ENCODE results near the gene CAPN13.

CAPN13 gene, protein sequence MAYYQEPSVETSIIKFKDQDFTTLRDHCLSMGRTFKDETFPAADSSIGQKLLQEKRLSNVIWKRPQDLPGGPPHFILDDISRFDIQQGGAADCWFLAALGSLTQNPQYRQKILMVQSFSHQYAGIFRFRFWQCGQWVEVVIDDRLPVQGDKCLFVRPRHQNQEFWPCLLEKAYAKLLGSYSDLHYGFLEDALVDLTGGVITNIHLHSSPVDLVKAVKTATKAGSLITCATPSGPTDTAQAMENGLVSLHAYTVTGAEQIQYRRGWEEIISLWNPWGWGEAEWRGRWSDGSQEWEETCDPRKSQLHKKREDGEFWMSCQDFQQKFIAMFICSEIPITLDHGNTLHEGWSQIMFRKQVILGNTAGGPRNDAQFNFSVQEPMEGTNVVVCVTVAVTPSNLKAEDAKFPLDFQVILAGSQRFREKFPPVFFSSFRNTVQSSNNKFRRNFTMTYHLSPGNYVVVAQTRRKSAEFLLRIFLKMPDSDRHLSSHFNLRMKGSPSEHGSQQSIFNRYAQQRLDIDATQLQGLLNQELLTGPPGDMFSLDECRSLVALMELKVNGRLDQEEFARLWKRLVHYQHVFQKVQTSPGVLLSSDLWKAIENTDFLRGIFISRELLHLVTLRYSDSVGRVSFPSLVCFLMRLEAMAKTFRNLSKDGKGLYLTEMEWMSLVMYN
- total RNA-seq: 0 reads per million in 2 experiments

DNA sequence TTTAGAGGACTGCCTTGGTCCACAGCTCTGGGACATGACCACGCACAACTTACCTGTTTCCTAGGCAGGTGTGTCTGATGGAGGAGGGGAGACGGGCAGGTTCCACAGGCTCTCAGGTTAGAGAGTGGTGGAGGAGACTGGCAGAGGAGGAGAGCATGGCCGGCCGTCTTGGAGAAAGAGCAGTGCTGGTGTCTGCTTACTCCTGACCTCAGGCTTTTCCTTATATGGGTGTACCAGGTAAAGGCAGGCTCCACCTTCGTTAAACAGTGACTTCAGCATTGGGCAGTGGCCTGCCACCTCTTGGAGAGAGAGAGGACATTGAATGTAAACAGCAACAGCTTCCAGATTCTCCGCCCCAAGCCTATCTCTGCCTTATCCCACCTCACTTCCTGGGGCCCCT lies at the start of gene CAPN13:
Gene CAPN13, minus strand, starts transcription at position 198 of the 400 bp plus-strand sequence. CDS start 20,121 bp downstream, outside the sequence.
- no peak for DNase-seq (ENCODE audit: low read depth)

DNA sequence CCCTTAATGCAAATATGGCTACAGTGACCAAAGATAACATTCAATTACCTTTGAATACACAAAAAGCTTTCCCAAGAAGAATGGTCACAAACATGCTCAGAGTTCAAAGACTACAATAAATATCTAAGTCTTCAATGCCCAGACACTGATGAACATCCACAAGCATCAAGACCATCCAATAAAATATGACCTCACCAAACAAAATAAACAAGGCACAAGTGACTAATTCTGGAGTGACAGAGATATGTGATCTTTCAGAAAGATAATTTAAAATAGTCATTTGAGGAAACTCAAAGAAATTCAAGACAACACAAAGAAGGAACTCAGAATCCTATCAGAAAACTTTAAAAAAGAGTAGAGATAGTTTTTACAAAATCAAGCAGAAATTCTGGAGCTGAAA lies 40.6 kb upstream of the CAPN13 start:
- no peak for DNase-seq (ENCODE audit: low read depth)

DNA sequence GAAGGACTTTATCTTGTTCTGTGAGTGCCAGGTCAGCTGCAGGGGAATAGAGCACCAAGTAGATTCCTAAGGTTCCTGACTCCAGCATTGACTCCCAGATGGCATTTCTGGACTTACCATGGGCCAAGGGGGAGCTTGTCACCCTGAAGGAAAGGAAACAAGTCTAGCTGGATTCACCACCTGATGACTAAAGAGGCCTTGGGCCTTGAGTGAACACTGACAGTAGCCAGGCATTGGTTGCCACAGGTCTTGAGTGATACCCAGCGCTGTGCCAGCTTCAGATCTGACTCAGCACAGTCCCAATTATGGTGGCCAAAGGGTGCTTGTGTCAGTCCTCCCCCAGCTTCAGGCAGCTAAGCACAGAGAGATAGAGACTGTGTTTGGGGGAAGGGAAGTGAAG lies 40.1 kb upstream of the CAPN13 start:
- no peak for DNase-seq (ENCODE audit: low read depth)

DNA sequence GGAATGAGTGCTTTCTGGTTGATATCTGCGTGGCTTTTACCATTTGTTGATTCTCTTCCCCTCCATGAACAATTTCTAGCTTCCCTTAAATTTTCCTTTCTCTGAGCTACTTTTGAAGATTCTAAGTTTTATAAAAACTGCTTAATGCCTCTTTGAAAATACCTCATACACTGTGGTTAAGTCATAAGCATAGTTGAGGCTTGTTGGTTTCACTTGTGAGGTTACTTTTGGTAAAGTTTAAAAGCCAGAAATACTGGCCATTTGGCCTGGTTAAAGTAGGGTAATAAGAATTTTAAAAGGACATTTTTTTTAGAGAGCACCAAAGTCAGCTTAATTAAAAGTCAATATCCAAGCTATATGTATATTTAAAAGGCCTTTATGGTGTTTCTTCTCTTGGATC lies 21.3 kb upstream of the CAPN13 start:
- no peak for DNase-seq (ENCODE audit: low read depth)

DNA sequence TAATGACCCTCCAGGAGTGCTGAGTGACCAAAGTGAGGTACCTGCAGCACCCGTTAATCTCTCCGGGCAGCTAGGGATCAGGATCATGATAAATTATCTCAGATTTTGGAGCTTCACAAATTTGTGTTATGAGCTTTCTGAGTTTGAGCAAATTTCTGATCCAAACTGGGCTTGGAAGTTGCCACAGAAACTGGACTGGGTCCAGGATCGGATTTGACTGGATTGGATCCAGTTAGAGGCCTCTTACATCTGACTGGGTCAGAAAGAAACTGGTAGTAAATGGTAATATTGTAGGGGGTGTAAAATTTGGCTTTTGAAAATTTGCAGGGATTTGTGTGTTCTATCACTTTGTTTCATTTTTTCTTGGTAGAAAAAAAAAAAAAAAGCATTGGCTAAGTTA lies 19.7 kb upstream of the CAPN13 start:
- no peak for DNase-seq (ENCODE audit: low read depth)

DNA sequence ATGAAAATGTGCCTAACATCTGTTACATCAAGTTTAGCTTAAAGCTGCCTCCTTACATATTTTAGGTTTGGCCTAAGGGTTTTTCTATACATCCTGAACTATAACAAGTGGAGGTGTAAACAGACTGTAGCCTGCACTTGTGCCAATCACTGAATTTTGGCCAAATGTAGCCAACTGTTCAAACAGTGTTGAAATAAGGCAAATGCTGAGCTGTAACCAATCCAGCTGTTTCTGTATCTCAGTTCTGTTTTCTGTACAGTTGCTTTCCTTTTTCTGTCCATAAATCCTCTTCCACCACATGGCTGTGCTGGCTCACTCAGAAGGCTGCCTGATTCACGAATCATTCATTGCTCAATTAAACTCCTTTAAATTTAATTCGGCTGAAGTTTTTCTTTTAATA lies 19.2 kb upstream of the CAPN13 start:
- DNase-seq (ENCODE audit: low read depth): no peak

DNA sequence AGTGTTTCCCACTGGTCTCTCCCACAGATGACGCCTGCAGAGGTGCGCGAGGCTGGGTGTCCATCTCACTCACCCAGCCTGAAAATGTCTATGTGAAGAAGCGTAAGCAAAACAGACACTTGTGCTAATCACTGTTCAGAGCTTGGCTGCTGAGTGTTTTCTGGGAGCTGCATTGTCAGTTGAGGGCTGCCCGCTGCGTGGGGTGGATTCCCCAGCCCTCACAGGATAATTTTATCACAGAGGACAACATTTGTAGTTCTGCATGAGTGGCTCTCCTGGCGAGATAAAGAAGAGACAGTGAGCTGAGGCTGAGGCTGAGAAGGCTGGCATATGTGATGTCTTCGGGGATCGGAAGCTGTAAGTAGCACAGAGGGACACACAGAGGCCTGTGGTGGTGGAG lies 16.2 kb upstream of the CAPN13 start:
- DNase-seq (ENCODE audit: low read depth): no peak

DNA sequence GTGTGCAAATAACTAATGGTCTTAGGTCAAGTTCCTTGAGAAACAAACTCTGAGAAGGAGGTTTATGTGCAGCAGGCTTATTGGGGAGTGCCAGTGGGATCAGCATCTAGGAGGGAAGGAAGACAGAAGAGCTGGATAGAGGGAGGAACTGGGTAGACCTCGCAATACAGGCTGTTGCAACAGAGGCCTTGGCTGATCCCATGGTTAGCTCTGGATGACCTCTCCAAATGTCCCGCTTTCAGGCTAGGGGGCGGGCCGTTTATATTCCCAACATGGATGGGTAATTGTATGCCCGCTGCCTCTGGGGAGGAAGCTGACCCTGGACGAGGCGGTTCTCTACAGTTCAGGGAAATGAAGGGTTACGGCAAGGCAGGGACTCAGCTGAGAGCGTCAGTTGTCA lies 14.7 kb upstream of the CAPN13 start:
- no peak for DNase-seq (ENCODE audit: low read depth)

DNA sequence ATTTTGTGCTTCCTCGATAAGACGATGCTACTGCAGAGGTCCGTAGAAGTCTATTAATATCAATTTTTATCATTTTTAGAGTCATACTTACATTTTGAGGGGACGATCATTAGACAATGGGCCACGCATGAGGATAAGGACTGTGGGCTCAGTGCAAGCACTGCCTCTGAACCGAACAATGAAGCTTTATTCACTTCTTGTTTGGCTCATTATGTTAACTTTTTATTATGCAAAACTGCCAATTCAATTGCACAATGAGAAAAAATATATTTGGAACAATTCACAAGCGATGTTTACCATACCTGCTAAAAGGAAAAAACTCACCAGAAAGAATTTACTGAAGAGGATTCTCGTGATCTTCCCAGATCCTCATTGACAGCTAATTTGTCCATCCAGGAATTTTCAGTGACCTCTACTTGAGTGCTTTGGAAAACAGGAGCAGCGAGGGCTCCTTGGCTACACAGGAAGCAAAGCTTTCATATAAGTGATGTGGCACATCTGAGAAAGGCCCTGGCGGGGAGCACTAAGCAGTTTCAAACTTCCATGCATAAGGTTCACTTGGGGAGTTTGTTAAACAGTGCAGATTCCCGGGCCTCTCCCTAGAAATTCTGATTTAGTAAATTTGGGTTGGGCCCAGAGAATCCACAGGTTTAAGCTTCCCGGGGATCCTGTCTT lies 13.3 kb upstream of the CAPN13 start:
- no peak for DNase-seq (ENCODE audit: low read depth)

DNA sequence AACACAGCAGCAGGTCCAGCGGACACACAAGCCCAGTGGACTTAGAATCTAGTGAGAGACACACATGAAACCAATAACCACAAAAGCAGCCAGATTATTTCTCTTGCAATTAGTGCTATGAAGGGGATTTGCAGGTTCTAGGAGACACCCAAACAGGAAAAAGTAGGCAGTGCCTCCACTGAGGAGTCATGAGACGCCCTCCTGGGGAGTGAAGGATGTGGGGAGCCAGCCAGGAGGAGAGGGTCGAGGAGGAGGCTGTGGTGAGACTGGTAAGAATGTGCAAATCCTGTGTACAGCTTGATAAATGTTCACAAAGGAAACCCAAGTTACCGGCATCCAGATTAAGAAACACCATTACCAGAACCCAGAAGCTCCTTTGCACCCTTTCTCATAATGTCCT lies 2.7 kb upstream of the CAPN13 start:
- no peak for DNase-seq (ENCODE audit: low read depth)

DNA sequence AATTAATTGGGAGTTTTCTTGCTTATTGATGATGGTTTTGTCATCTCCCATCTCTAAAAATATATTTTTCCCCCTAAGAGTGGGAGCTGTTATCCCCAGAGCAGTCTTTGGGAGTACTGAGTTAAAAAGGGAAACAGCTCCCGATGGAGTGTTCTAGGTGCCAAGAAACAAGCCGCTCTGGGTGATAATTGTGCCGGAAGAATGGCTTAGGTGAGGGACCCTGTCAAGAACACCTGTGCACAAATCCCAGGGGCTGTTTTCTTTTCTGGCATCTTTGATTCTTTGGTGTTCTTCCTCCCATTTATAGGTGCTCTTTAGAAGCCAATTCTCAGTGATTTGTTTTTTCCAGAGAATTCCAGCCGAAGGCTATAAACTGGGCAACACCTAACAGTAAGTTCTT lies 1.4 kb upstream of the CAPN13 start:
- no peak for DNase-seq (ENCODE audit: low read depth)

DNA sequence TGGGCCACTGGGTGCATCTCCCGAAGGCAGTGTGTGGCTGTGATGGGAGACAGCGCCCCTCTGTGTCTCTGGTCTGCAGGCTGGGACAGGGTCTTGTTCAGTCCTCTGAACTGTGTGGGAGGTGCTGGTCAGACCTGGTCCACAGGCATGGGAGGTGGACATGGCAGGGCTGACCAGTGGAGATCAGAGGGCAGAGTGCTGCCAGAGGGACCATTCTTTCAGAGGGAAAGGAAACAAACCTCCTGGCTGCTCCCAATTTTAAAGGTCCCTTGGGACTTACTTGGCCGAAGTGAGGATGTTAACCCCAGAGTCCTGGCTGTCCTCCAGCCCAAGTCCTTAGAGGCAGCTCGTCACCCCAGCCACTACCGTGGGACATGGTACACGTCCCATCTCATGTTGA lies 4.0 kb downstream of the CAPN13 start:
- DNase-seq (ENCODE audit: low read depth): no peak

DNA sequence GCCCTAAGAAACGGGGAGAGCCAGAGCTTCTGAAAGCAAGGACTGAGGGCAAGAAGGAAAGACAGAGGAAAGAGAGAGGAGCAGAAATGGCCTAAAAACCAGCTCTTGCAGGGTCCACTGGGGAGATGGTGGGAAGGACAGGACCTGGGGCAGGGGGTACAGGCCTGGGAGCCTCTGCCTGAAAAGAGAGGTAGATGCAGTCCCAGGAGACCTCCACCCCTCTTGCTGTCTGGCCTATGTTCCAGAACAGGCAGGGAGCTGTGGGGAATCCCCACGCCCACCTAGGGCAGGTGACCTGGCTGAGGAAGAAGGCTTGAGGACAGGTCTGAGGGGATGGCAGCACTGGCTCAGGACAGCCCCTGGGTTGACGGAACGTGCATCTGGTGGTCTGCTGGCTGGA lies 4.6 kb downstream of the CAPN13 start:
- no peak for DNase-seq (ENCODE audit: low read depth)

DNA sequence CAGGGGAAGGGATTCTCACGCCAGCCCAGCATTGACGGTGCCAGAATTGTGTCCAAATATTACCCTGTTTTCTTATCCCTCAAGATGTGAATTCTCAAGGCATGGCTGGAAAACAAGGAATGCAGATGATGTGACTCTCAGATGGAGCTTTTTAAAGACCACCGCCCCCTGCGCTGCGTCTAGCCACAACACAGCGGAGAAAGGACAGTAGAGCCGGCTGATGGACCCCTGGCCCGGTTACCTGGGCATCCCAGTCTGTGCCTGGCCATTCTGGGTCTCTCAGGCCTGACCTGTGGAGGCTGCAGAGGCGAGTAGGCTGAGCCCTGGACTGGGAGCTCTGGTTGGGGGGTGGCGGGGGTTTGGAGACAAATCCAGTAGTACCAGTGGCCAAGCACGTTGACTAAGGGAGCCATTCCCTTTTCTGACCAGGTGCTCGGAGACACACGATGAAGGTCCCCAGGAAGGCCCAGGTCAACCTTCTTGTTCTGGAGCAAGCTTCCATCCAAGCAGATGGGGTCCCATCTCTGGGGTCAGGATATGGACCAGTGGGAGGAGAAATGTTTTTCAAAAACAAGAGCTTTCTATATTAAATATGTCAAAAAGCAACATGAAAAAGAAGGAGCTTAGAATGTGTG lies 5.3 kb downstream of the CAPN13 start:
- DNase-seq (ENCODE audit: low read depth): no peak

DNA sequence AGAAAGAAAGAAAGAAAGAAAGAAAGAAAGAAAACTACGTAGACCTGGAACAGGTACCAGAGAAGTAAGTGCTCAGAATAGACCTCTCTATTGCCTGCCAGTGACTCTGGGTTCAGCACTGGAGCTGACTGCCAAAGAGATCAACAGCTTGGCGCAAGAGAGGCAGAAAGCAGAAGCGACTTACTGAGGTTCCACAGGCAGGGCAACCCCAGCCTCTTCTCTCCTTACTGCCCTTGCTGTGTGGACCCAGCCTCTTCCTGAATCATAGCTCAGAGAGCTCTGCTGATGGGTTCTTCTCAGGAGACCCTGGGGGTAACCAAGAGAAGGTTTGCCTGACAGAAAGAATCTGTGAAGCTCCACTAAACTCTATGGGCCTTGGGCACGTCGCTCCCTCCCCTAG lies 7.1 kb downstream of the CAPN13 start:
- DNase-seq (ENCODE audit: low read depth): no peak

DNA sequence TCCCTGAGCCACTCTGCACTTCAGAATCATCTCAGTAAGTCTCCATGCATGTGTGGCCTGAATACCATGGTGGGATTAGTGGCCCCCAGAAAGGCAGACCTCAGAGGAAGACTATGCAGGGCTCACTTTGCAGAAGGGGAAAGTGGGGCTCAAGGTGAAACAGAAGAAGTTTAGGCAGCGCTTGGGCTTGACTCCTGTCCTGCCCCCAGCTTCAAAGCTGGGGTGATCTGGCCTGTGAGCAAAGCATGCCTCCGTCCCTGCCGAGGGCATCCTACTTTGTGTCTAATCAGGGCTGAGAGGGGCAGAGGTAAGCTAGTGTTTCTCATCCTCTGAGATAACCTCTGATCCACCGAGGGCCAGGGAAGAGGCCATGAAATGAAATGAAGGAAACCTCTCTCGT lies 7.9 kb downstream of the CAPN13 start:
- DNase-seq (ENCODE audit: low read depth): no peak

DNA sequence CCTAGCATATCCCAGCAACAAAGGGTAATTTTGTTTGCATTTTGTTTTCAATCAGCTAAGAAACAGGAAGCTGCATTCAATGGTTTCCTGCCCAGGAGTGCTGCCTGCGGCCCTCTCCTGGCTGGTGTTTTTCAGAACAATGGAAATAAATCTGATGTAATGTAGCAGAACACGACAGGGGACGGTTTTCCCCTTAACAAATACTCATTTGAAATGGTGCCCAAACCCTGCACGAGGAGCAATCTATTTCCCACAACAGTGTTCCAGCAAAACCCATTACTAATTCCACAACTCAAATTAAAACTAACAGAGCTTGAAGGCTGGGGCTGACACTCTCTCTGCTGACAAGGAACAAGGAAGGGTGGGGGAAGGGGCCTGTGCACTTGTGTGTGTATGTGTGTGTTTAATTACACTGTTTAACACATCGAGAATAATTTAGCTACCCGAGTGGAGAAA lies 8.7 kb downstream of the CAPN13 start:
- DNase-seq (ENCODE audit: low read depth): no peak

DNA sequence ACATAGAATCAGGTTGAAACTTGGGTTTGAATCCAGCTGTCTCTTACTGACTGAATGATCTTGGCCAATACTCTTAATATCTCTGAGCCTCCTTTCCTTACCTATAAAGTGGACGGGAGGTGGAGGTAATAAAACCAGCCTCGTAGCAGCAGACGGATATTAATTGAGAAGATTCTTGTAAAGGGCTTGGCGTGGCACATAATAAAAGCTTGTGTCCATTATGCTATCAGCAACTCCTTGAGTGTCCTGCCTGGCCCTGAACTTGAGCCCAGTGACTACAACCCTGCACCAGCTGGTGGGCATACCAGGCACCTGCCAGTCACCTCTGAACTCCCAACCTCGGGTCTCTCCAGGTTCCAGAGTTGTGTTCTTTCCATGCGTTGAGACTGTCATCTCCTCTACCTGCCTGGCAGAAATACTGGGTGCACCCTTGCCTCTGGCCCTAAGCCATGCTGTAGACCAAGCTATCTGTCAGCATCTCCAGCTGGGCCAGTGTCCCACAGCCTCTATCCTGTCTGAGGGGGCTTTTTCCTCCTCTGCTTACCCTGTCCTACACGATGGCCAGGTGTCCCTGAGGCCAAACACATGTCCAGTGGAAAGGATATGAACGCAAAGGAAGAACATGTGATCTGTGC lies 9.7 kb downstream of the CAPN13 start:
- no peak for DNase-seq (ENCODE audit: low read depth)

DNA sequence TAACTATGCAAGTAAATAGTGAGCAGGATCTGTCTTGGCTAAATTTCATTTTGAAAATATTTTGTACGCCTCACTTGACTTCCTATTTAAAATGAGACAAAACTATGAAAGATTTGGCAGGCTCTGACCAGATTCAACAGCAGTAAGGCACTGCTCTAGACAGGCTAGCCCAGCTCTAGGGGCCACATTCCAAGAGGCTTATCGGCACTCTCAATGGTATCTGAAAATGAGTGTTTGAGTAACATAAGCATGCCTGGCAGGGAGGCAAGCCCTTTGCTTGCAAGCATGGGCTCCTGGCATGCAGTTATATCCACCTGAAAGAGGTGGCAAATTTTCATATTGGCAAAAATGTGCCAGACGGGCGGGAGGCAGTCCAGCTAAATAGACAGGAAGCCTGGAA lies 10.5 kb downstream of the CAPN13 start:
- DNase-seq (ENCODE audit: low read depth): no peak

DNA sequence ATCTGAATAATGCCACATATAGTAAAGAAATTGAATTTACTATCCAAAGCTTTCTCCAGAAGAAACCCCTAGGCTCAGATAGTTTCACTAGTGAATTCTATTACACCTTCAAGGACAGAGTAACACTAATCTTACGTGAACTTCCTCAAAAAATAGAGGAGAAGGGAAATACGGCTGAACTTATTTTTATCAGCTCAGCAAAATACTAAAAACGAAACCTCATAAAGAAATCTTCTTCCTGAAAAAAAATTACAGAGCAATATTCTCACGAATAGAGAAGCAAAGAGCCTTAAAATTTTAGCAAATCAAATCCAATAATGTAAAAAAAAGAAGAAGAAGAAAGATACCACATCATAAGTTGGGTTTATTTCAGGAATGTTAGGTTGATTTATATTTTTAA lies 14.7 kb downstream of the CAPN13 start:
- no peak for DNase-seq (ENCODE audit: low read depth)

DNA sequence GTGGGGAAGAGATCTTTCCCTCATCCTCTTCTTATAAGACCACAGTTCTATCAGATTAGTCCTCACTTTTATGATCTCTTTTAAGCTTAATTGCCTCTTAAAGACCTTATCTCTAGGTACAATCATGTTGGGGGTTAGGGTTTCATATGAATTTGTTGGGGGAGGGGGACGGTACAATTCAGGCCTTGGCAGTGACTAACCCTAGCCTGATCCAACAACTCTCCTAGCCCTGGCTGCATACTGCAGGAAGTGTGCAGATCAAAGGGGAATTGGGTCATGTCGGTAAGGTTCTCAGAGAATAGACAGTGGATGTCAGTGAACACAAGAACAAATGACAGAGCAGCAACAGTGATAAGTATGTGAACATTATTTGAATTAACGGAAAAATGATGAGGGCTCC lies 16.4 kb downstream of the CAPN13 start:
- no peak for DNase-seq (ENCODE audit: low read depth)

DNA sequence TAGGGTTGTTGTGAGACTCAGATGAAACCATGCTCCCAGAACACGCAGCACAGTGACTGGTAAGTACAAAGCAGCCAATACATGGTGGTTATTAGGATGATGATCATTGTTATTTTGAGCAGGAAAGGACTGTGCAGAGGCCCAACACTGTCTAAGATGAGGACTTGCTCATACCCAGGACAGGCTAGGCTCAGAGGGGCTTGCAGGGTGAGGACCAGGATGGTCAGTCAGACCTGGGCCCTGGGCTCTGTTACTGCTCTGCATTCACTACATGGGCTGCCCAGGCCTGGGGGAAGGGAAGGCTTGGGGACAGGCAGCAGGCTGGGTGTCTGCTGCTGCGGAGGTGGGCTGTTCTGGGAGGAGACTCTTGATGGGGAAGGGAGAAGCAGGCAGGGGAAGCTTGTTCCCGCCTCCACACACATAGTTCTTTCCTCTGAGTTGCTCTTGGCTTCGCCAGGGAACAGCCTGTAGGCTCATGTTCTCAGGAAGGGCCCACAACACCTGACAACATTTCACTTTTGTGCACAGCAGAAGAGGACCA lies 17.5 kb downstream of the CAPN13 start:
- no peak for DNase-seq (ENCODE audit: low read depth)

Data from T follicular helper cell (primary cell).